GM21717 (cell line): Measurements from ENCODE around the gene PGAP3.
"Not testable (repeated sequence)": the region's sequence is repeated elsewhere in the genome, so short reads cannot be mapped to it uniquely, and the experiment has no call there.

ENCODE experiments used
- ATAC-seq: cut with Tn5 transposase; IDR thresholded peaks from one replicate; pipeline ENCODE4 v1.9.1; 2021; ENCODE audit warnings: mild to moderate bottlenecking, moderate library complexity; ENCODE audit not compliant: unreplicated experiment

Gene PGAP3

GRCh38 chr17:39716073-39716818, 28.4 kb upstream of the PGAP3 start:
- no peak for ATAC-seq

GRCh38 chr17:39715375-39716072, 27.7 kb upstream of the PGAP3 start:
- ATAC-seq = no peak

- ATAC-seq = no peak
Measured at GRCh38 chr17:39714234-39714633, 26.4 kb upstream of the PGAP3 start.

- ATAC-seq = no peak
Measured at GRCh38 chr17:39711851-39712250, 24.0 kb upstream of the PGAP3 start.

GRCh38 chr17:39711071-39711470, 23.2 kb upstream of the PGAP3 start:
- not testable (repeated sequence) for ATAC-seq

- no peak for ATAC-seq
Measured at GRCh38 chr17:39709998-39710964, 22.4 kb upstream of the PGAP3 start.

- ATAC-seq = no peak
Measured at GRCh38 chr17:39709319-39709997, 21.6 kb upstream of the PGAP3 start.

- ATAC-seq = no peak
Measured at GRCh38 chr17:39706921-39707337, 19.1 kb upstream of the PGAP3 start.

- no peak for ATAC-seq
Measured at GRCh38 chr17:39706383-39706782, 18.5 kb upstream of the PGAP3 start.

- no peak for ATAC-seq
Measured at GRCh38 chr17:39705786-39706348, 18.0 kb upstream of the PGAP3 start.

- ATAC-seq = no peak
Measured at GRCh38 chr17:39704821-39705551, 17.1 kb upstream of the PGAP3 start.

- ATAC-seq = no peak
Measured at GRCh38 chr17:39703913-39704312, 16.1 kb upstream of the PGAP3 start.

GRCh38 chr17:39702901-39703893, 15.3 kb upstream of the PGAP3 start:
- ATAC-seq = no peak

- ATAC-seq = no peak
Measured at GRCh38 chr17:39701784-39702422, 14.0 kb upstream of the PGAP3 start.

GRCh38 chr17:39701012-39701783, 13.3 kb upstream of the PGAP3 start:
- no peak for ATAC-seq

GRCh38 chr17:39700148-39700987, 12.5 kb upstream of the PGAP3 start:
- no peak for ATAC-seq

GRCh38 chr17:39699818-39700147, 11.9 kb upstream of the PGAP3 start, which contains the start of gene ERBB2:
Gene ERBB2, plus strand, starts transcription at chr17:39700064. Its CDS starts 175 bp downstream, at chr17:39700239.
- ATAC-seq = no peak
